ENCODE measurements around the gene PDLIM4. TPM values are rescaled to one million over a fixed set of nuclear protein-coding genes. Genes with fewer than 3 reads are reported as not detected.

PDLIM4 gene
- total RNA-seq, 2 experiments from 2014 or later = not detected

DNA sequence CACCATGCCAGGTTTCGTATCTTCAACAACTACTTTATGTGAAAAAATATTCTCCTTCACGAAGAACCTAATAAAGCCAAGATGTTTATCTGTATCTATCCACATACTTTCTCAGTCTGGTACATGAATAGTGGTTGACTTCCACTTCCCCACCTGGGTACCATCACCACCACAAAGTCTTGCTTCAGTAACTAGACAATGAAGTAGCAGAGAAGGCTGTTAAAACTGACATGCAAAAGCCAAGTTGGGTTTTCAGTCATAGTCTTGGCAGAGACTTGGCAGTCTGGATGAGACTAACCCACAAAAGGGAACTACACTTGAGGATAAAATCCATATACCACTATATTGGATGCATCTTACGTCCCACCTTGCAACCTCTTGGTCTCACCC is 34.9 kb upstream of the PDLIM4 start:
- H2AFZ ChIP-seq (ENCODE audit: low read length) = peak overlapping the region; percentile 29; the same call in 1 of the 2 replicates
- no peaks in the 10 kb centered on the region for H4K20me1 ChIP-seq (ENCODE audit: insufficient read depth, low read length)
- no peaks in the 10 kb centered on the region for H3K9me3 ChIP-seq (ENCODE audit: low read length)
- no peaks in the 10 kb centered on the region for H3K36me3 ChIP-seq (ENCODE audit: insufficient read depth, low read length)
- H3K4me1 ChIP-seq (ENCODE audit: insufficient read depth, low read length, poor library complexity, severe bottlenecking) = peaks cover 32% of the 10 kb centered on the region
- peak; percentile 76 for DNase-seq (ENCODE audit: low spot score)
- no TSS peak for BruUV-seq (replicated peaks)
- H3K79me2 ChIP-seq (ENCODE audit: insufficient read depth, low read depth, low read length) = no peaks in the 10 kb centered on the region
- H3K9me2 ChIP-seq (ENCODE audit: insufficient read depth, low read length) = no peaks in the 10 kb centered on the region
- TF ChIP-seq, protein P1, sequence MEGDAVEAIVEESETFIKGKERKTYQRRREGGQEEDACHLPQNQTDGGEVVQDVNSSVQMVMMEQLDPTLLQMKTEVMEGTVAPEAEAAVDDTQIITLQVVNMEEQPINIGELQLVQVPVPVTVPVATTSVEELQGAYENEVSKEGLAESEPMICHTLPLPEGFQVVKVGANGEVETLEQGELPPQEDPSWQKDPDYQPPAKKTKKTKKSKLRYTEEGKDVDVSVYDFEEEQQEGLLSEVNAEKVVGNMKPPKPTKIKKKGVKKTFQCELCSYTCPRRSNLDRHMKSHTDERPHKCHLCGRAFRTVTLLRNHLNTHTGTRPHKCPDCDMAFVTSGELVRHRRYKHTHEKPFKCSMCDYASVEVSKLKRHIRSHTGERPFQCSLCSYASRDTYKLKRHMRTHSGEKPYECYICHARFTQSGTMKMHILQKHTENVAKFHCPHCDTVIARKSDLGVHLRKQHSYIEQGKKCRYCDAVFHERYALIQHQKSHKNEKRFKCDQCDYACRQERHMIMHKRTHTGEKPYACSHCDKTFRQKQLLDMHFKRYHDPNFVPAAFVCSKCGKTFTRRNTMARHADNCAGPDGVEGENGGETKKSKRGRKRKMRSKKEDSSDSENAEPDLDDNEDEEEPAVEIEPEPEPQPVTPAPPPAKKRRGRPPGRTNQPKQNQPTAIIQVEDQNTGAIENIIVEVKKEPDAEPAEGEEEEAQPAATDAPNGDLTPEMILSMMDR (conservative IDR thresholded peaks at IDR 0.05; ENCODE audit: low read length) = no peak
- TF ChIP-seq EZH2phosphoT487 (IDR thresholded peaks at IDR 0.05; ENCODE audit: borderline replicate concordance, low read depth, low read length) = no peak
- H3K4me3 ChIP-seq (ENCODE audit: low read depth, low read length, poor library complexity, severe bottlenecking) = no peak overlapping the region
- peak overlapping the region; percentile 45 for H3K4me2 ChIP-seq (ENCODE audit: low read length)
- peak overlapping the region; percentile 55 for H3K27ac ChIP-seq (ENCODE audit: low read depth, low read length, poor library complexity, severe bottlenecking)
- intact Hi-C loops (cut with micrococcal nuclease; ENCODE audit: unreplicated experiment) = no loop called here
- ChIA-PET POLR2A (interaction anchor here (1.8 to 3.5 kb wide), 2 partner anchors 11 to 14 kb away, joined by 8 to 13 read pairs; no protein-coding TSS in a partner anchor), CTCF (ENCODE audit: unreplicated experiment) (interaction anchor here (1.8 kb wide), 1 partner anchor 14 kb away, joined by 7 read pairs; no protein-coding TSS in a partner anchor)

DNA sequence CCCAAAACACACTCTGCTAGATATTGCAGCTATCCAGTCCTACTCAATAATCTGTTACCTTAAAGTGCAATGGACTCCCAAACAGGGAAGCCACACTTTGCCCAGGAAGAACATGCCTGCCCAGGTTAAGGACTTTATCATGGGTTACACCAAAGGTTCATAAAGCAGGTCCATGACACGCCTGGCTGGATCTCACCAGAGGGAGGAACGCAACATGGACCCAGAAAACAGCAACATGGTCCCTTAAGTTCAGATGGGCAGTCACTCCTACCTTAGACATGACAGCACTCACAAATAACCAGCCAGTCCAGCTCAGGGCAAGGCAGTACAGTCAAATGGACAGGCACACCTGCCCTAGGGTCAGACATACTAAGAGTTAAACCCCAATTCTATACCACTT is 33.6 kb upstream of the PDLIM4 start:
- no peak overlapping the region for H3K4me3 ChIP-seq (ENCODE audit: low read depth, low read length, poor library complexity, severe bottlenecking)
- POLR2A ChIA-PET = interaction anchor here (0.6 to 3.5 kb wide), 3 partner anchors 12 to 385 kb away, joined by 3 to 13 read pairs (median 8); no protein-coding TSS in a partner anchor
- no peaks in the 10 kb centered on the region for H4K20me1 ChIP-seq (ENCODE audit: insufficient read depth, low read length)
- CTCF ChIA-PET (ENCODE audit: unreplicated experiment) = interaction anchor here (1.3 to 1.8 kb wide), 2 partner anchors 15 to 34 kb away, joined by 3 to 7 read pairs; no protein-coding TSS in a partner anchor
- H3K36me3 ChIP-seq (ENCODE audit: insufficient read depth, low read length) = no peaks in the 10 kb centered on the region
- DNase-seq (ENCODE audit: low spot score) = no peak
- BruUV-seq (replicated peaks) = no TSS peak
- no peaks in the 10 kb centered on the region for H3K79me2 ChIP-seq (ENCODE audit: insufficient read depth, low read depth, low read length)
- no peak overlapping the region for H3K27ac ChIP-seq (ENCODE audit: low read depth, low read length, poor library complexity, severe bottlenecking)
- peaks cover 33% of the 10 kb centered on the region for H3K4me1 ChIP-seq (ENCODE audit: insufficient read depth, low read length, poor library complexity, severe bottlenecking)
- H3K4me2 ChIP-seq (ENCODE audit: low read length) = no peak overlapping the region
- TF ChIP-seq, protein P1 (conservative IDR thresholded peaks at IDR 0.05; ENCODE audit: low read length) = no peak
- TF ChIP-seq EZH2phosphoT487 (IDR thresholded peaks at IDR 0.05; ENCODE audit: borderline replicate concordance, low read depth, low read length) = no peak
- intact Hi-C loops (cut with micrococcal nuclease; ENCODE audit: unreplicated experiment) = no loop called here
- H2AFZ ChIP-seq (ENCODE audit: low read length) = no peak overlapping the region
- H3K9me2 ChIP-seq (ENCODE audit: insufficient read depth, low read length) = no peaks in the 10 kb centered on the region
- H3K9me3 ChIP-seq (ENCODE audit: low read length) = no peaks in the 10 kb centered on the region

DNA sequence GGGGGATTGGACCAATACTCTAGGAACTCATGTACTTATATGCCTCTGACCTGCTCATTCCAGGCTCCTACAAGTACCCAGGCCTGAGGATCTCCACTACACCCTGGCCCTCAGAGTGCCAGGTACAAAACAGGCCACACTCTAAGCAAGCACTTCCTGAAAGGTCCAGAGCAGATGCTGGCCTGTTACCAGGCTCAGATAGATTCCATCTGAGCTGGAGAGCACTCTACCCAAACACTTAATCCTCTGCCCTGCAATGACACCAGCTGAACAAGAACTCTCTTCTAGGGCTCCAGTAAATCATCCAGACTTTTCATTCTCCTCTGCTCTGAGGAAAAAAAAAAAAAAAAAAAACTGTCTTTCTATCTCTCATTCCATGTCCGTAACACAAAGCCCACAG is 32.8 kb upstream of the PDLIM4 start:
- Histone ChIP-seq H3K27ac (ENCODE audit: low read depth, low read length, poor library complexity, severe bottlenecking) (no peak overlapping the region), H3K4me3 (ENCODE audit: low read depth, low read length, poor library complexity, severe bottlenecking) (no peak overlapping the region), H3K79me2 (ENCODE audit: insufficient read depth, low read depth, low read length) (no peaks in the 10 kb centered on the region), H3K9me2 (ENCODE audit: insufficient read depth, low read length) (no peaks in the 10 kb centered on the region), H3K4me2 (ENCODE audit: low read length) (no peak overlapping the region), H4K20me1 (ENCODE audit: insufficient read depth, low read length) (no peaks in the 10 kb centered on the region), H3K36me3 (ENCODE audit: insufficient read depth, low read length) (no peaks in the 10 kb centered on the region), H3K4me1 (ENCODE audit: insufficient read depth, low read length, poor library complexity, severe bottlenecking) (peaks cover 42% of the 10 kb centered on the region), H3K9me3 (ENCODE audit: low read length) (no peaks in the 10 kb centered on the region), H2AFZ (ENCODE audit: low read length) (no peak overlapping the region)
- no peak for TF ChIP-seq EZH2phosphoT487 (IDR thresholded peaks at IDR 0.05; ENCODE audit: borderline replicate concordance, low read depth, low read length)
- TF ChIP-seq, protein P1 (conservative IDR thresholded peaks at IDR 0.05; ENCODE audit: low read length) = no peak
- POLR2A ChIA-PET = interaction anchor here (0.6 to 3.5 kb wide), 5 partner anchors 12 to 84 kb away, joined by 3 to 13 read pairs (median 7); no protein-coding TSS in a partner anchor
- no TSS peak for BruUV-seq (replicated peaks)
- no peak for DNase-seq (ENCODE audit: low spot score)
- intact Hi-C loops (cut with micrococcal nuclease; ENCODE audit: unreplicated experiment) = no loop called here
- CTCF ChIA-PET (ENCODE audit: unreplicated experiment) = interaction anchor here (1.3 kb wide), 1 partner anchor 34 kb away, joined by 3 read pairs; no protein-coding TSS in a partner anchor

Data from OCI-LY7 (cell line).